Measurements from ENCODE around the gene RNPC3.

DNA sequence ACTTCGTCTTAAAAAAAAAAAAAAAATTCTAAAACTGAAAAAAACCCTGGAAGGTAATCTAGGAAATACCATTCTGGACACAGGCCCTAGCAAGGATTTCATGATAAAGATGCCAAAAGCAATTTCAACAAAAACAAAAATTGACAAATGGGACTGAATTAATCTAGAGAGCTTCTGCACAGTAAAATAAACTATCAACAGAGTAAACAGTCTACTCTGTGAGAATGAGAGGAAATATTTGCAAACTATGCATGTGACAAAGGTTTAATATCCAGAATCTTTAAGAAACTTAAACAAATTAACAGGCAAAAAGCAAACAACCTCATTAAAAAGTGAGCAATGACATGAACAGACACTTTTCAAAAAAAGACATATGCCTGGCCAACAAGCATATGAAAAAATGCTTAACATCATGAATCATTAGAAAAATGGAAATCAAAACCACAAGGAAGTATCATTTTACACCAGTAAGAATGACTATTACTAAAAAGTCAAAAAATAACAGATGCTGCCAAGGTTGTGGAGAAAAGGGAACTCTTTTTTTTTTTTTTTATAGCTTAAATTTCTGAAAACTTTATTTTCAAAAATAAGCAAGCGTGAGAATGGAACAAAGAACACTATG lies 29.4 kb upstream of the RNPC3 start:
- TF ChIP-seq, protein P1, sequence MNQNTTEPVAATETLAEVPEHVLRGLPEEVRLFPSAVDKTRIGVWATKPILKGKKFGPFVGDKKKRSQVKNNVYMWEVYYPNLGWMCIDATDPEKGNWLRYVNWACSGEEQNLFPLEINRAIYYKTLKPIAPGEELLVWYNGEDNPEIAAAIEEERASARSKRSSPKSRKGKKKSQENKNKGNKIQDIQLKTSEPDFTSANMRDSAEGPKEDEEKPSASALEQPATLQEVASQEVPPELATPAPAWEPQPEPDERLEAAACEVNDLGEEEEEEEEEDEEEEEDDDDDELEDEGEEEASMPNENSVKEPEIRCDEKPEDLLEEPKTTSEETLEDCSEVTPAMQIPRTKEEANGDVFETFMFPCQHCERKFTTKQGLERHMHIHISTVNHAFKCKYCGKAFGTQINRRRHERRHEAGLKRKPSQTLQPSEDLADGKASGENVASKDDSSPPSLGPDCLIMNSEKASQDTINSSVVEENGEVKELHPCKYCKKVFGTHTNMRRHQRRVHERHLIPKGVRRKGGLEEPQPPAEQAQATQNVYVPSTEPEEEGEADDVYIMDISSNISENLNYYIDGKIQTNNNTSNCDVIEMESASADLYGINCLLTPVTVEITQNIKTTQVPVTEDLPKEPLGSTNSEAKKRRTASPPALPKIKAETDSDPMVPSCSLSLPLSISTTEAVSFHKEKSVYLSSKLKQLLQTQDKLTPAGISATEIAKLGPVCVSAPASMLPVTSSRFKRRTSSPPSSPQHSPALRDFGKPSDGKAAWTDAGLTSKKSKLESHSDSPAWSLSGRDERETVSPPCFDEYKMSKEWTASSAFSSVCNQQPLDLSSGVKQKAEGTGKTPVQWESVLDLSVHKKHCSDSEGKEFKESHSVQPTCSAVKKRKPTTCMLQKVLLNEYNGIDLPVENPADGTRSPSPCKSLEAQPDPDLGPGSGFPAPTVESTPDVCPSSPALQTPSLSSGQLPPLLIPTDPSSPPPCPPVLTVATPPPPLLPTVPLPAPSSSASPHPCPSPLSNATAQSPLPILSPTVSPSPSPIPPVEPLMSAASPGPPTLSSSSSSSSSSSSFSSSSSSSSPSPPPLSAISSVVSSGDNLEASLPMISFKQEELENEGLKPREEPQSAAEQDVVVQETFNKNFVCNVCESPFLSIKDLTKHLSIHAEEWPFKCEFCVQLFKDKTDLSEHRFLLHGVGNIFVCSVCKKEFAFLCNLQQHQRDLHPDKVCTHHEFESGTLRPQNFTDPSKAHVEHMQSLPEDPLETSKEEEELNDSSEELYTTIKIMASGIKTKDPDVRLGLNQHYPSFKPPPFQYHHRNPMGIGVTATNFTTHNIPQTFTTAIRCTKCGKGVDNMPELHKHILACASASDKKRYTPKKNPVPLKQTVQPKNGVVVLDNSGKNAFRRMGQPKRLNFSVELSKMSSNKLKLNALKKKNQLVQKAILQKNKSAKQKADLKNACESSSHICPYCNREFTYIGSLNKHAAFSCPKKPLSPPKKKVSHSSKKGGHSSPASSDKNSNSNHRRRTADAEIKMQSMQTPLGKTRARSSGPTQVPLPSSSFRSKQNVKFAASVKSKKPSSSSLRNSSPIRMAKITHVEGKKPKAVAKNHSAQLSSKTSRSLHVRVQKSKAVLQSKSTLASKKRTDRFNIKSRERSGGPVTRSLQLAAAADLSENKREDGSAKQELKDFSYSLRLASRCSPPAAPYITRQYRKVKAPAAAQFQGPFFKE (tag by site-specific recombination; IDR thresholded peaks at IDR 0.05; ENCODE audit: borderline replicate concordance) = no peak
- TF ChIP-seq ZNF112 (tag by site-specific recombination; IDR thresholded peaks at IDR 0.05) = no peak
- no peak for TF ChIP-seq MZF1 (tag by site-specific recombination; IDR thresholded peaks at IDR 0.05; ENCODE audit: borderline replicate concordance)
- TF ChIP-seq SALL2 (tag by site-specific recombination; IDR thresholded peaks at IDR 0.05; ENCODE audit: borderline replicate concordance) = no peak
- TF ChIP-seq SCRT2 (tag by site-specific recombination; IDR thresholded peaks at IDR 0.05) = no peak
- TF ChIP-seq, protein P2, sequence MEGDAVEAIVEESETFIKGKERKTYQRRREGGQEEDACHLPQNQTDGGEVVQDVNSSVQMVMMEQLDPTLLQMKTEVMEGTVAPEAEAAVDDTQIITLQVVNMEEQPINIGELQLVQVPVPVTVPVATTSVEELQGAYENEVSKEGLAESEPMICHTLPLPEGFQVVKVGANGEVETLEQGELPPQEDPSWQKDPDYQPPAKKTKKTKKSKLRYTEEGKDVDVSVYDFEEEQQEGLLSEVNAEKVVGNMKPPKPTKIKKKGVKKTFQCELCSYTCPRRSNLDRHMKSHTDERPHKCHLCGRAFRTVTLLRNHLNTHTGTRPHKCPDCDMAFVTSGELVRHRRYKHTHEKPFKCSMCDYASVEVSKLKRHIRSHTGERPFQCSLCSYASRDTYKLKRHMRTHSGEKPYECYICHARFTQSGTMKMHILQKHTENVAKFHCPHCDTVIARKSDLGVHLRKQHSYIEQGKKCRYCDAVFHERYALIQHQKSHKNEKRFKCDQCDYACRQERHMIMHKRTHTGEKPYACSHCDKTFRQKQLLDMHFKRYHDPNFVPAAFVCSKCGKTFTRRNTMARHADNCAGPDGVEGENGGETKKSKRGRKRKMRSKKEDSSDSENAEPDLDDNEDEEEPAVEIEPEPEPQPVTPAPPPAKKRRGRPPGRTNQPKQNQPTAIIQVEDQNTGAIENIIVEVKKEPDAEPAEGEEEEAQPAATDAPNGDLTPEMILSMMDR (tag by site-specific recombination; IDR thresholded peaks at IDR 0.05) = no peak
- no peak for TF ChIP-seq ZNF292 (tag by site-specific recombination; IDR thresholded peaks at IDR 0.05; ENCODE audit: borderline replicate concordance, low read depth)
- TF ChIP-seq, protein P3, sequence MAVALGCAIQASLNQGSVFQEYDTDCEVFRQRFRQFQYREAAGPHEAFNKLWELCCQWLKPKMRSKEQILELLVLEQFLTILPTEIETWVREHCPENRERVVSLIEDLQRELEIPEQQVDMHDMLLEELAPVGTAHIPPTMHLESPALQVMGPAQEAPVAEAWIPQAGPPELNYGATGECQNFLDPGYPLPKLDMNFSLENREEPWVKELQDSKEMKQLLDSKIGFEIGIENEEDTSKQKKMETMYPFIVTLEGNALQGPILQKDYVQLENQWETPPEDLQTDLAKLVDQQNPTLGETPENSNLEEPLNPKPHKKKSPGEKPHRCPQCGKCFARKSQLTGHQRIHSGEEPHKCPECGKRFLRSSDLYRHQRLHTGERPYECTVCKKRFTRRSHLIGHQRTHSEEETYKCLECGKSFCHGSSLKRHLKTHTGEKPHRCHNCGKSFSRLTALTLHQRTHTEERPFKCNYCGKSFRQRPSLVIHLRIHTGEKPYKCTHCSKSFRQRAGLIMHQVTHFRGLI (tag by site-specific recombination; IDR thresholded peaks at IDR 0.05) = no peak
- TF ChIP-seq, protein P4, sequence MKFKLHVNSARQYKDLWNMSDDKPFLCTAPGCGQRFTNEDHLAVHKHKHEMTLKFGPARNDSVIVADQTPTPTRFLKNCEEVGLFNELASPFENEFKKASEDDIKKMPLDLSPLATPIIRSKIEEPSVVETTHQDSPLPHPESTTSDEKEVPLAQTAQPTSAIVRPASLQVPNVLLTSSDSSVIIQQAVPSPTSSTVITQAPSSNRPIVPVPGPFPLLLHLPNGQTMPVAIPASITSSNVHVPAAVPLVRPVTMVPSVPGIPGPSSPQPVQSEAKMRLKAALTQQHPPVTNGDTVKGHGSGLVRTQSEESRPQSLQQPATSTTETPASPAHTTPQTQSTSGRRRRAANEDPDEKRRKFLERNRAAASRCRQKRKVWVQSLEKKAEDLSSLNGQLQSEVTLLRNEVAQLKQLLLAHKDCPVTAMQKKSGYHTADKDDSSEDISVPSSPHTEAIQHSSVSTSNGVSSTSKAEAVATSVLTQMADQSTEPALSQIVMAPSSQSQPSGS (tag by site-specific recombination; IDR thresholded peaks at IDR 0.05; ENCODE audit: low read depth) = no peak
- TF ChIP-seq ZBTB7A (tag by site-specific recombination; IDR thresholded peaks at IDR 0.05; ENCODE audit: low read depth) = no peak
- TF ChIP-seq, protein P5, sequence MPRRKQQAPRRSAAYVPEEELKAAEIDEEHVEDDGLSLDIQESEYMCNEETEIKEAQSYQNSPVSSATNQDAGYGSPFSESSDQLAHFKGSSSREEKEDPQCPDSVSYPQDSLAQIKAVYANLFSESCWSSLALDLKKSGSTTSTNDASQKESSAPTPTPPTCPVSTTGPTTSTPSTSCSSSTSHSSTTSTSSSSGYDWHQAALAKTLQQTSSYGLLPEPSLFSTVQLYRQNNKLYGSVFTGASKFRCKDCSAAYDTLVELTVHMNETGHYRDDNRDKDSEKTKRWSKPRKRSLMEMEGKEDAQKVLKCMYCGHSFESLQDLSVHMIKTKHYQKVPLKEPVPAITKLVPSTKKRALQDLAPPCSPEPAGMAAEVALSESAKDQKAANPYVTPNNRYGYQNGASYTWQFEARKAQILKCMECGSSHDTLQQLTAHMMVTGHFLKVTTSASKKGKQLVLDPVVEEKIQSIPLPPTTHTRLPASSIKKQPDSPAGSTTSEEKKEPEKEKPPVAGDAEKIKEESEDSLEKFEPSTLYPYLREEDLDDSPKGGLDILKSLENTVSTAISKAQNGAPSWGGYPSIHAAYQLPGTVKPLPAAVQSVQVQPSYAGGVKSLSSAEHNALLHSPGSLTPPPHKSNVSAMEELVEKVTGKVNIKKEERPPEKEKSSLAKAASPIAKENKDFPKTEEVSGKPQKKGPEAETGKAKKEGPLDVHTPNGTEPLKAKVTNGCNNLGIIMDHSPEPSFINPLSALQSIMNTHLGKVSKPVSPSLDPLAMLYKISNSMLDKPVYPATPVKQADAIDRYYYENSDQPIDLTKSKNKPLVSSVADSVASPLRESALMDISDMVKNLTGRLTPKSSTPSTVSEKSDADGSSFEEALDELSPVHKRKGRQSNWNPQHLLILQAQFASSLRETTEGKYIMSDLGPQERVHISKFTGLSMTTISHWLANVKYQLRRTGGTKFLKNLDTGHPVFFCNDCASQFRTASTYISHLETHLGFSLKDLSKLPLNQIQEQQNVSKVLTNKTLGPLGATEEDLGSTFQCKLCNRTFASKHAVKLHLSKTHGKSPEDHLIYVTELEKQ (tag by site-specific recombination; IDR thresholded peaks at IDR 0.05; ENCODE audit: borderline replicate concordance) = no peak
- no peak for TF ChIP-seq ZNF610 (tag by site-specific recombination; IDR thresholded peaks at IDR 0.05; ENCODE audit: borderline replicate concordance)

All from HEK293 (cell line).